ENCODE measurements around the gene SEC31A. TPM values are rescaled to one million over a fixed set of nuclear protein-coding genes. Genes with fewer than 3 reads are reported as not detected.

Gene SEC31A
- total and polyA plus RNA-seq, 4 donors, result 83.7 to 244 (median 149) TPM

DNA sequence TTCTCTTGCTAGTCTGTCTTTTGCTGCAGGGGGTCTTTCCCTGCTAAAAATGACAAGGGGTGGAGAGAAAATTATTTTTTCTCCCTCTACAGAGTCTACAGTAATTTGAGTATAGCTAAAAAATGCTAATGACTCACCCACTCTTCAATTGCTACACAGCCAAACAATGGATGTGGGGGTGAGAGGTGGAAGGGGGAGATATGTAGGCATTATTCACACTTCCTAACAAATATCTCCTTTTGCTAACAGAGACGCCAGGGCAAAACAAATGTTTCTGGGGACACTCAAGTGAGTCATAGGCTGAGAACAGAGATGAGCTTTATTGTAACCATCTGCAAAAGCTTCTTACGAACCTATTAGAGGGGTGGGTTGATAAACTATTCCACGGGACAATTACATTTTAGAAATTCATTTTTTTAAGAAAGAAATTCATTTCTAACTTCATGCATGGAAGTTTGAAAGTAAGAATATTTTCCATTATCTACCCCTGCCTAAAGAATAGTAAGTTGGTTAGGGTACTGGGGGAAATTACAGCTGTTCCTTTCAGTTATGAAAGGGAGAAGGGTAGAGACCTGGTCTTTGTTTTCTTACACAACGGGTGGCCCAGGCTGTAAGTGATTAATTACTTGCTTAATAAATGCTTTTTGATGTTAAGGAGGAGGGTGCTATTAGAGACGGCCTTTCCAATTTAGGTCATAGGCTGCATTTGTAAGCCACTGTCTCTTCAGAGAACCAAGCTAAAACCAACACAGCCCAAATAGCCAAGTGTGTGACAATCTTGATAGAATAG lies 105.1 kb downstream of the SEC31A start:
- Histone ChIP-seq H3K4me1 (ENCODE audit: control insufficient read depth in 5 of 5, insufficient read depth in 5 of 5, low read length in 5 of 5) (peaks cover 0 to 45% (median 15%) of the 10 kb centered on the region in 5 donors), H3K4me3 (no peak overlapping the region), H3K27me3 (ENCODE audit: control insufficient read depth in 3 of 3, insufficient read depth in 3 of 3, low read length in 2 of 3) (no peaks in the 10 kb centered on the region), H3K9ac (ENCODE audit: insufficient read depth in 1 of 2, low read length in 2 of 2) (no peak overlapping the region), H3K9me3 (ENCODE audit: control insufficient read depth in 4 of 4, insufficient read depth in 3 of 4, low read length in 3 of 4) (no peaks in the 10 kb centered on the region), H3K27ac (ENCODE audit: low read depth in 1 of 2, low read length in 1 of 2) (no peak overlapping the region), H3K36me3 (ENCODE audit: control insufficient read depth in 4 of 4, insufficient read depth in 4 of 4, low read length in 4 of 4) (no peaks in the 10 kb centered on the region)
- ATAC-seq (ENCODE audit: insufficient read depth, low FRiP score) (no peak), DNase-seq (no peak)
- 52 to 58% methylated on average over 5 of the region's 5 CpGs for WGBS, 2 donors
- TF ChIP-seq, protein P1, sequence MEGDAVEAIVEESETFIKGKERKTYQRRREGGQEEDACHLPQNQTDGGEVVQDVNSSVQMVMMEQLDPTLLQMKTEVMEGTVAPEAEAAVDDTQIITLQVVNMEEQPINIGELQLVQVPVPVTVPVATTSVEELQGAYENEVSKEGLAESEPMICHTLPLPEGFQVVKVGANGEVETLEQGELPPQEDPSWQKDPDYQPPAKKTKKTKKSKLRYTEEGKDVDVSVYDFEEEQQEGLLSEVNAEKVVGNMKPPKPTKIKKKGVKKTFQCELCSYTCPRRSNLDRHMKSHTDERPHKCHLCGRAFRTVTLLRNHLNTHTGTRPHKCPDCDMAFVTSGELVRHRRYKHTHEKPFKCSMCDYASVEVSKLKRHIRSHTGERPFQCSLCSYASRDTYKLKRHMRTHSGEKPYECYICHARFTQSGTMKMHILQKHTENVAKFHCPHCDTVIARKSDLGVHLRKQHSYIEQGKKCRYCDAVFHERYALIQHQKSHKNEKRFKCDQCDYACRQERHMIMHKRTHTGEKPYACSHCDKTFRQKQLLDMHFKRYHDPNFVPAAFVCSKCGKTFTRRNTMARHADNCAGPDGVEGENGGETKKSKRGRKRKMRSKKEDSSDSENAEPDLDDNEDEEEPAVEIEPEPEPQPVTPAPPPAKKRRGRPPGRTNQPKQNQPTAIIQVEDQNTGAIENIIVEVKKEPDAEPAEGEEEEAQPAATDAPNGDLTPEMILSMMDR (IDR thresholded peaks at IDR 0.05; ENCODE audit: control extremely low read depth, extremely low read depth), result no peak

DNA sequence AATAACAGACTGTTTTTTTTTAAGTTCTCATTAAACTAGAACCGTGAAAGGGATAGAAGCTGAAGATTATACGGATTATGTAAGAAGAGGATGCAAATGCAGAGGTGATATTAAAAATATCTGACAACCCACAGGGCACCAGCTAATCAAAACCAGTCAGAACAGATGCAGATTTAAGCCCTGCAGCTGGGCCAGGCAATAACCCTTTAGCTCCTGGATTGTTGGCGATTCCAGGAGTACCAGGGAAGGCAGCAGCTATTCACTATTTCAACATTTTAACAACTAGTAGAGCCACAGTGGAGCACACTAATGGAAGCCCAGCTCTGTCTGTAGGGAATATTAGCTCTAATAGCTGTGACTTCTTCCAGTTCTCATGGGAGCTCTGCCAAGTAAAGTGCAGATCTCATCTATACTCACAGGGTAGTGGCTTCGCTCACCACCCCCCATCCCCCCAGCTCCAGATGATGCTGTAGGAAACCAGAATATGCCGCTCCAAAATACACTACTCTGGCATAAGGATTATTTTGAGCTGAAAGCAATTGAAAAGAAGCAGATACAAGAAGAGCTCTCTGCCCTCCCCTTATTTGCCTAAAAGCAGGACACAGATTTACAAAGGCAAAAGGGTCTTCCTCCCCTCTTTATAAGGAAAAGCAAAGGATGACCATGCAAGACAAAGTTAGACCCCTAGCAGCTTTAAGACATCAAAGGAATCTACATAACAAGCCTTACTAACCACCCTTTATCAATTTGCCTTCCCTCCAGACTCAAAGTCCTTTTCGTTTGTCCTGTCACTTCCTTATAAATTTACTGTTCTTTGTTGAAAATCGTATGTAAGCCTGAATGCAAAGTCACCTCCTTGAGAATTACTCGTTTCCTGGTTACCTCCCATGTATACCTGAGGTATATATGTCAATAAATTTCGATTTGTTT lies 106.0 kb downstream of the SEC31A start:
- DNase-seq (peak; percentile 43 to 79 (median 75)), ATAC-seq (ENCODE audit: insufficient read depth, low FRiP score) (no peak)
- H3K27me3 ChIP-seq (ENCODE audit: control insufficient read depth in 3 of 3, insufficient read depth in 3 of 3, low read length in 2 of 3), result no peaks in the 10 kb centered on the region
- TF ChIP-seq, protein P1 (IDR thresholded peaks at IDR 0.05; ENCODE audit: control extremely low read depth, extremely low read depth), result no peak
- H3K9me3 ChIP-seq (ENCODE audit: control insufficient read depth in 4 of 4, insufficient read depth in 3 of 4, low read length in 3 of 4), result no peaks in the 10 kb centered on the region
- H3K4me3 ChIP-seq, result no peak overlapping the region
- H3K27ac ChIP-seq (ENCODE audit: low read depth in 1 of 2, low read length in 1 of 2), result no peak overlapping the region
- H3K36me3 ChIP-seq (ENCODE audit: control insufficient read depth in 4 of 4, insufficient read depth in 4 of 4, low read length in 4 of 4), result no peaks in the 10 kb centered on the region
- H3K4me1 ChIP-seq (ENCODE audit: control insufficient read depth in 5 of 5, insufficient read depth in 5 of 5, low read length in 5 of 5), result peaks cover 0 to 53% (median 20%) of the 10 kb centered on the region in 5 donors
- H3K9ac ChIP-seq (ENCODE audit: insufficient read depth in 1 of 2, low read length in 2 of 2), result no peak overlapping the region
- 34 to 39% methylated on average over 9 of the region's 9 CpGs for WGBS, 2 donors

DNA sequence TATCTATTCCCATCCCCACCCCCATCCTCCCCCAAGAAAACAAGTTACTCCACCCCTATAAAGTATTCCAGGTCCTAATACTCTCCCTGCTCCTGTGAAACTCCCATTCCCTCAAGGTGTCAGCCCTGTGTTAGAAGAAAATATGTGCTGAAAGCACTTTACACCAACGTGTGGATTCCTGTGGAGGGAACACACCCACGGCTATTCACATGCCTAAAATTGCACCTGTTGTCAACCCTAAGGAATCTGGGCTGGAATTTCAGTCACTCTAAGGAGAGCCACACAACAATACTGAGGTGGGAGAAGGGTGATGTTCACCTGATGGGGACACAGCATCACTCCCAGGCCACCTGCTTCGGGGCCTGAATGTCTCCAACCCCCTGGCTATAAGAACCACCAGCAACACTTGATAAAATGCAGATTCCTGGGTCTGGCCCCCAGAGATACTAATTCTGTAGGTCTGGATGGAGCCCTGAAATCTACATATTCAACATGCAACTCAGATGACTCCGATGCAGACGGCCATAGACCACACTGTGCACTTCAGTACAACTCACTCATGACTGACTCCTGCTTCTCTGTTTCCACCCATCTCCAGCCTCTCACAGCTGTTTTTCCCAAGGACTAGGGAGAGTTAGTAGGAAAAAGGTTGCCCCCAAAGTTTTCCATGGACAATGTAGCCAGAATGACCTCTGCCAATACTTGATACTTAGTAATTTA lies 108.2 kb downstream of the SEC31A start:
- peak overlapping the region in 1 of 2 donors; percentile 77 for H3K27ac ChIP-seq (ENCODE audit: low read depth in 1 of 2, low read length in 1 of 2)

More for the DNA sequence above, 108.2 kb downstream of the SEC31A start:
- Histone ChIP-seq H3K4me3 (no peak overlapping the region), H3K36me3 (ENCODE audit: control insufficient read depth in 4 of 4, insufficient read depth in 4 of 4, low read length in 4 of 4) (no peaks in the 10 kb centered on the region), H3K9ac (ENCODE audit: insufficient read depth in 1 of 2, low read length in 2 of 2) (peak overlapping the region in 1 of 2 donors; percentile 47), H3K4me1 (ENCODE audit: control insufficient read depth in 5 of 5, insufficient read depth in 5 of 5, low read length in 5 of 5) (peaks cover 0 to 43% (median 19%) of the 10 kb centered on the region in 5 donors), H3K27me3 (ENCODE audit: control insufficient read depth in 3 of 3, insufficient read depth in 3 of 3, low read length in 2 of 3) (no peaks in the 10 kb centered on the region), H3K9me3 (ENCODE audit: control insufficient read depth in 4 of 4, insufficient read depth in 3 of 4, low read length in 3 of 4) (no peaks in the 10 kb centered on the region)
- TF ChIP-seq, protein P1 (IDR thresholded peaks at IDR 0.05; ENCODE audit: control extremely low read depth, extremely low read depth), result no peak
- WGBS, 2 donors, result 66 to 74% methylated on average over 5 of the region's 5 CpGs
- DNase-seq (peak in 2 of 3 donors; percentile 21 to 53), ATAC-seq (ENCODE audit: insufficient read depth, low FRiP score) (peak; percentile 17)
